Activated CD8-positive, alpha-beta T cell treated with anti-CD3 and anti-CD28 coated beads, Interleukin-2, amount 10 ng/mL, durations not matched to agents 7 days and 5 days (primary cell): Measurements from ENCODE around the gene RNF149. TPM values are rescaled to one million over a fixed set of nuclear protein-coding genes. Genes with fewer than 3 reads are reported as not detected.

Experiments used
- ATAC-seq: fragments of 150-1000 bp; cut with Tn5 transposase; one replicate; pipeline ENCODE4 v1.10.0; 2021; ENCODE audit warnings: moderate library complexity
- CTCF ChIA-PET: fragments of 350-600 bp; sonication (Branson Sonifier 250); formaldehyde crosslinking; loops from one replicate; lab custom pipeline; 2021; ENCODE audit warnings: antibody characterized with exemption; lab: Charles Lee
- POLR2A ChIA-PET: fragments of 350-600 bp; sonication (Branson Sonifier 250); formaldehyde crosslinking; loops from one replicate; lab custom pipeline; 2021; ENCODE audit warnings: antibody characterized with exemption; lab: Charles Lee
- DNase-seq: peaks from one replicate; pipeline ENCODE4 v3.0.0-alpha.2; 2020
- H3K27ac Mint-ChIP-seq: one replicate; pipeline ENCODE4 v1.8.0; 2021; ENCODE audit warnings: mild to moderate bottlenecking, mixed read lengths
- H3K27me3 Mint-ChIP-seq: one replicate; pipeline ENCODE4 v1.8.0; 2021; ENCODE audit warnings: low read depth, mixed read lengths
- H3K36me3 Mint-ChIP-seq: one replicate; pipeline ENCODE4 v1.8.0; 2021; ENCODE audit warnings: low read depth, mixed read lengths
- H3K4me1 Mint-ChIP-seq: one replicate; pipeline ENCODE4 v1.8.0; 2021; ENCODE audit warnings: low read depth, mixed read lengths
- H3K4me3 Mint-ChIP-seq: one replicate; pipeline ENCODE4 v1.8.0; 2021; ENCODE audit warnings: mild to moderate bottlenecking, mixed read lengths
- H3K9me3 Mint-ChIP-seq: one replicate; pipeline ENCODE4 v1.8.0; 2022; ENCODE audit warnings: mixed read lengths; ENCODE audit not compliant: insufficient read depth
- total RNA-seq, 2 experiments: library from RNA; stranded (reverse); gene quantifications; one replicate each; pipeline ENCODE4 v1.2.3, GENCODE V29; 2021

RNF149 gene
- total RNA-seq, 2 experiments from 2014 or later = 64.2 to 71.5 TPM

DNA sequence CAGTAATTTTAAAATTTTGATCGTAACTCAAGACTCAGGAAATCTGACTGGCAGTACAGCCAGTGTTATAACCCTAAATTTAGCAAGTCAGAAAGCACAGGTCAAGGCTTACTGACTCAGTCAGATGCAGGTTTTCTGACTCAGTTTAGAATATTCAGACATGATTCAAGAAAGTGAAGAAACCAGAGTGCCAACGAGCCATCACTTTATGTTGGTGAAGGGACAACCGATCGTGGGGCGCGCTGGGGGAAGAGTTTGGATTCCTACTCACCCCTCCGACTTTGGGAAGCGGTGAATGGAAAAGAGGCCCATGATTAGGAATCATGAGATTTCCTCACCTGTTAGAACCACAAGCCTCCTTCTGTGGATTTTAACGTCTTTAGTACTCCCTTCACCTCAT lies 998 bp downstream of the RNF149 start:
- POLR2A ChIA-PET = interaction anchor here (1.2 to 2.8 kb wide), 4 partner anchors 20 to 54 kb away, joined by 3 to 17 read pairs (median 10); partner anchors contain the start of gene CNOT11
- peak overlapping the region; percentile 94 for H3K27ac Mint-ChIP-seq

DNA sequence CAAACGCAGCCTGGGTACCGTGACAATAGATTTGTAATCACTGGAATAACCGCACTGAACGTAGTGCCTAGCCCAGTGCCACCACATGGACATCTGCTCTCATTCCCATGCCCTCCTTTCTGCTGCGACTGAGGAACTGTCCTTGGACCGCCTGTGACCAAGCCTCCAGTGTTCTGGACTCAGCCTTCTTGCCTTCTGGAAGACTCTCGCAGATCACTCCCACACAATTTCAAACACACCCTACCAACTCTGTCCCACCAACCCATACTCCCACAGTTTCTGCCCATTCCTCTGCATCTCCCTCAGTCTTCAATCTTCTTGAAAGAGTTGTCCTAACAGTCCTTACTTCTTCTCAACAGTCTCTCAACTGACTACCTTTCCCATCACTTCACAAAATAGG lies 2.1 kb downstream of the RNF149 start:
- H3K27ac Mint-ChIP-seq = peak overlapping the region; percentile 94

More for the DNA sequence above, 998 bp downstream of the RNF149 start:
- Mint-ChIP-seq H3K4me1 (peaks cover 74% of the 10 kb centered on the region), H3K9me3 (no peaks in the 10 kb centered on the region), H3K36me3 (peaks cover 40% of the 10 kb centered on the region), H3K27me3 (no peaks in the 10 kb centered on the region), H3K4me3 (peak overlapping the region; percentile 93)
- ATAC-seq (no peak), DNase-seq (no peak)
- CTCF ChIA-PET = no interaction called here

DNA sequence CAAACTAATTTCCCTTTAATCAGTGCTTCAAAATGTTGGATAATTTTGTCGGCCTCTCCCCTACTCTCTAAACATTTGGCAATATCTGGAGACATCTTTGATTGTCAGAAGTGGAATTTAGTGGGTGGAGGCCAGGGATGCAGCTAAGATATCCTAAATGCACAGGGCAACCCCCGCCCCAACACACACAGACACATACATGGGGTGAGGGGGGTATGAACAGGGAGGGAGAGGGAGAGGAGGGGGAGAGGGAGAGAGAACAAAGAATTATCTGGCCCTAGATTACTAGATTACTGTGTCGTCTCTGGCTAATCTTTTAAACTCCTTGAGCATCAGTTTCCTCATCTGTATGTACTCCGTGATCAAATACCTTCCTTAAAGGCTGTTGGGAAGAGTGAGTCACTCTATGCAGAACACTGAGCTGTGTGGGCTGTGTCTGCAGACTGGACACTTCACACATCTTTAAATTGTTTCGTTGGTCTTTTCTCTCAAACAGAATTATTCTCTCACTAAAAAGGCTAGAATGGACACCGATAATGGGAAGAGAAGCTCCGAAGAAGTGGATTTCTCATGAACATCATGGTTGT lies 2.9 kb downstream of the RNF149 start:
- peak overlapping the region; percentile 93 for H3K4me3 Mint-ChIP-seq
- CTCF ChIA-PET = interaction anchor here (0.6 kb wide), 1 partner anchor 66 kb away, joined by 3 read pairs; no protein-coding TSS in a partner anchor
- peaks cover 55% of the 10 kb centered on the region for H3K36me3 Mint-ChIP-seq
- H3K27ac Mint-ChIP-seq = peak overlapping the region; percentile 67
- no peak for ATAC-seq
- POLR2A ChIA-PET = interaction anchor here (1.8 to 2.8 kb wide), 2 partner anchors 22 to 53 kb away, joined by 16 to 17 read pairs; partner anchors contain the start of gene CNOT11
- H3K4me1 Mint-ChIP-seq = peaks cover 73% of the 10 kb centered on the region
- no peaks in the 10 kb centered on the region for H3K9me3 Mint-ChIP-seq
- H3K27me3 Mint-ChIP-seq = no peaks in the 10 kb centered on the region
- no peak for DNase-seq

More for the DNA sequence above, 2.1 kb downstream of the RNF149 start:
- no peaks in the 10 kb centered on the region for H3K9me3 Mint-ChIP-seq
- peak overlapping the region; percentile 93 for H3K4me3 Mint-ChIP-seq
- POLR2A ChIA-PET = interaction anchor here (0.7 to 2.8 kb wide), 4 partner anchors 21 to 156 kb away, joined by 3 to 17 read pairs (median 10); partner anchors contain the start of gene CNOT11
- no peaks in the 10 kb centered on the region for H3K27me3 Mint-ChIP-seq
- CTCF ChIA-PET = no interaction called here
- DNase-seq (no peak), ATAC-seq (peak; percentile 0)
- peaks cover 75% of the 10 kb centered on the region for H3K4me1 Mint-ChIP-seq
- H3K36me3 Mint-ChIP-seq = peaks cover 50% of the 10 kb centered on the region

DNA sequence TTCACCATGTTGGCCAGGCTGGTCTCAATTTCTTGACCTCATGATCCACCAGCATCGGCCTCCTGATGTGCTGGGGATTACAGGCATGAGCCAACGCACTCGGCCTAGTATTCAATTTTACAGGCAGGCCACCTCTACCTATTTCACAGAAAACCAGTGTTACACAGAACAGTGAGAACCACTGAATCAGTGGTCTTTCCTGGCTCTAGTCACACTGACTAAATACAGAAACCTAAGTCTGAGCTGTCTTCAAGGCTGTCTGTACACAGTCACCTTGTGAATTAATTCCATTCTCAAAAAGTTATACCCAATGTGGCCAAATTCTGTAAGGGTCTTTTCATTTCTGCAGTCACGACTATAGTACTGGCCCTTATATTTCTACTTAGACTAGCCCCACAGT lies 3.5 kb downstream of the RNF149 start:
- Mint-ChIP-seq H3K4me1 (peaks cover 72% of the 10 kb centered on the region), H3K9me3 (no peaks in the 10 kb centered on the region), H3K27ac (peak overlapping the region; percentile 67), H3K36me3 (peaks cover 56% of the 10 kb centered on the region), H3K27me3 (no peaks in the 10 kb centered on the region), H3K4me3 (peak overlapping the region; percentile 93)
- no peak for DNase-seq
- no peak for ATAC-seq
- ChIA-PET POLR2A (interaction anchor here (2.8 kb wide), 1 partner anchor 23 kb away, joined by 17 read pairs; no protein-coding TSS in a partner anchor), CTCF (interaction anchor here (0.6 kb wide), 1 partner anchor 65 kb away, joined by 3 read pairs; no protein-coding TSS in a partner anchor)

DNA sequence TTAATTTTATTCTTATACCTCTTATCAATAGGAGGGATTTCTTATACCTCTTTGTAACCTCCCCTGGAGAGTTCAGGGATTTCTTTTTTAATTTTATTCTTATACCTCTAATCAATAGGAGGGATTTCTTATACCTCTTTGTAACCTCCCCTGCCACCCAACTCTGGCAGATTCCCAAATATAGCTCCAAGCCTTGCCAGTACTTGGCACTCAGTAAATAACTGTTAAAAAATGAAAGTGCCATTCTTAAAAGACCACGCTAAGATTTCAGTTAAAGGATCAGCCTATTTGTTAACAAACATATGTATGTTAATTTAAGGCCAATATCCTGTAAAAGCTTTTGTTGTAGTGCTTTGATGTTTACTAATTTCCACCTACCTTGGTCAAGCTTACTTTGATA lies 4.8 kb downstream of the RNF149 start:
- Mint-ChIP-seq H3K4me1 (peaks cover 73% of the 10 kb centered on the region), H3K27ac (no peak overlapping the region), H3K36me3 (peaks cover 59% of the 10 kb centered on the region), H3K27me3 (no peaks in the 10 kb centered on the region), H3K4me3 (no peak overlapping the region), H3K9me3 (no peaks in the 10 kb centered on the region)
- ATAC-seq (no peak), DNase-seq (no peak)
- ChIA-PET CTCF (interaction anchor here (0.8 to 1.3 kb wide), 2 partner anchors 38 to 84 kb away, joined by 3 to 4 read pairs; partner anchors contain the start of gene CREG2), POLR2A (no interaction called here)

DNA sequence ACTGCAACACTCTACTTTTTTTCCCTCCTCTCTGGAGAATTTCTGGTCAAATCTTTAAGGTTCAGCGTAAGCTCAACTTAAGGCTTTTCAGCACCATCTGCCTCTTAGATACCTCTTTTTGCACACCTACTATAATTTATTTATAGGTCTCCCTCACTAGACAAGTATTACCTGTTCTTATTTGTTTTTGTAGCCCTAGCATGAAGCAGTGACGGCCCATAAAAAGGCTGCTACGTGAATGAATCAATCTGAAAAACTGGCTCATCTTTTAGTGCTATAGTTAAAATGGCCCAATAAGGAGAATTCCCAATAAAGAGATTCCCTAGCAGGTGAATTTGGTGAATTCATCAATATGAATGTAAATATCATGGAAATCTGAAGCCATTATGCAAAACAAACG lies 6.5 kb downstream of the RNF149 start:
- CTCF ChIA-PET = no interaction called here
- H3K27ac Mint-ChIP-seq = no peak overlapping the region
- peaks cover 55% of the 10 kb centered on the region for H3K36me3 Mint-ChIP-seq
- POLR2A ChIA-PET = no interaction called here
- no peak for DNase-seq
- no peaks in the 10 kb centered on the region for H3K9me3 Mint-ChIP-seq
- no peaks in the 10 kb centered on the region for H3K27me3 Mint-ChIP-seq
- no peak overlapping the region for H3K4me3 Mint-ChIP-seq
- peaks cover 83% of the 10 kb centered on the region for H3K4me1 Mint-ChIP-seq
- no peak for ATAC-seq

DNA sequence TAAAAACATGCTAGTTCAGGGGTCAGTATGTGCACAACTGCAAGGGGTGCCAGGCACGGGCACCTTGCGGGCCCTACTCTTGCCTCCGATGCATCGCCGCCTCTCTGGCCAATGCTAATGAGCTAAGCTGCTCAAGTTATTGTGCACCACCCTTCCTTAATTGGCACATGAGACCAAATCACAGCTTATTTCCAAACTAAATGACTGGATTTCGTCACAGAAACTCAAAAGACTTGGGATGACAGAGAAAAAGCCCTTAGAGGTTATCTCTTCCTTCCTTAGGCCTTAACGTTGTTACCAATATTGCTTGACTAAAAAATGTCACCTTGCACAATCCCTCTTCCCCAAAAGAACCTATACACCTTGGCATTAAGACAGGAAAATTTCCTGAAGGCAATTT lies 7.7 kb downstream of the RNF149 start:
- no peaks in the 10 kb centered on the region for H3K9me3 Mint-ChIP-seq
- H3K4me3 Mint-ChIP-seq = no peak overlapping the region
- peaks cover 77% of the 10 kb centered on the region for H3K4me1 Mint-ChIP-seq
- no peak for DNase-seq
- H3K27me3 Mint-ChIP-seq = no peaks in the 10 kb centered on the region
- POLR2A ChIA-PET = interaction anchor here (1.2 kb wide), 1 partner anchor 174 kb away, joined by 3 read pairs; the partner anchor contains the start of gene RFX8
- CTCF ChIA-PET = interaction anchor here (0.9 kb wide), 1 partner anchor 47 kb away, joined by 3 read pairs; no protein-coding TSS in a partner anchor
- no peak overlapping the region for H3K27ac Mint-ChIP-seq
- ATAC-seq = no peak
- peaks cover 49% of the 10 kb centered on the region for H3K36me3 Mint-ChIP-seq

DNA sequence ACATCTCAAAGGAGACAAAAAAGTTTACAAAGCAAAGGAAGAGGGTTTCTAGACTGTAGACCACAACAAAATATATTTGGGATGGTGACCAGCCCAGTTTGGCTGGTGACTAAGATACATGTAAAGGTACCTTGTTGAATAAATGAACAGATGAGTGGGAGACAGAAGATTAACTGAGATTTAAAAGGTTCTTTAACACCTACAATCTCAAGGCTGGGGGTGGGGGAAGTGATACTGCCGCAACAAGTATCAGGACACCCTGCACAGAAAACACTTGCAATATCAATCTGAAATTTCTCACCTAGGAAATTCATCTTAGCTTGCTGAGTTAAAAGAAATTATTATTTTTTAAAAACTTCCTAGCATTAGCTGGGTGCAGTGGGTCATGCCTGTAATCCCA lies 8.3 kb downstream of the RNF149 start:
- DNase-seq (no peak), ATAC-seq (no peak)
- H3K36me3 Mint-ChIP-seq = peaks cover 42% of the 10 kb centered on the region
- no peaks in the 10 kb centered on the region for H3K27me3 Mint-ChIP-seq
- no peak overlapping the region for H3K4me3 Mint-ChIP-seq
- POLR2A ChIA-PET = interaction anchor here (1.2 to 1.5 kb wide), 2 partner anchors 28 to 175 kb away, joined by 3 read pairs; partner anchors contain the start of gene RFX8
- CTCF ChIA-PET = interaction anchor here (0.9 to 2.1 kb wide), 3 partner anchors 26 to 47 kb away, joined by 3 to 12 read pairs (median 3); no protein-coding TSS in a partner anchor
- peaks cover 71% of the 10 kb centered on the region for H3K4me1 Mint-ChIP-seq
- H3K27ac Mint-ChIP-seq = peak overlapping the region; percentile 2
- H3K9me3 Mint-ChIP-seq = no peaks in the 10 kb centered on the region

DNA sequence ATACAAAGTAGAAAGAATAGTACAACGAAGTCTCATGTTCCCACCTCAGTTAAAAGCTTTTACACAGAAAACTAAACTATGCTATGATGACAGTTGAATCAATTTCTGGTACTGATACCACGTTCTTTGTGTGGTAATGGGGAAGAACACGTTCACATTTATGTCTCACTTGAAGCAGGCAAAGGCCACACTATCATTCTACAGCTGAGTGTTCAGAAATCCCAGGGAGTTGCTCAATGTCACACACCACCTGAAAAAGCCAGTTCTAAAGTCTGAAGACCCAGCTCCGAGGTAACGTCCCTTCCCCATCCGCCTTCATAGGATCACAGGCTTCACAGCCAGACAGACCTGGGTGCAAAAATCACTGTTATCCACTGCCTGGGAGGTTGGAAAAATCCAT lies 8.9 kb downstream of the RNF149 start:
- Mint-ChIP-seq H3K9me3 (no peaks in the 10 kb centered on the region), H3K27ac (peak overlapping the region; percentile 2), H3K4me1 (peaks cover 67% of the 10 kb centered on the region), H3K36me3 (peaks cover 40% of the 10 kb centered on the region), H3K27me3 (no peaks in the 10 kb centered on the region), H3K4me3 (no peak overlapping the region)
- CTCF ChIA-PET = interaction anchor here (0.9 to 2.1 kb wide), 2 partner anchors 25 to 42 kb away, joined by 3 to 12 read pairs; no protein-coding TSS in a partner anchor
- POLR2A ChIA-PET = interaction anchor here (1.2 to 2.3 kb wide), 3 partner anchors 9 to 175 kb away, joined by 3 to 7 read pairs (median 3); partner anchors contain the start of genes RFX8 and RNF149
- ATAC-seq (no peak), DNase-seq (no peak)

DNA sequence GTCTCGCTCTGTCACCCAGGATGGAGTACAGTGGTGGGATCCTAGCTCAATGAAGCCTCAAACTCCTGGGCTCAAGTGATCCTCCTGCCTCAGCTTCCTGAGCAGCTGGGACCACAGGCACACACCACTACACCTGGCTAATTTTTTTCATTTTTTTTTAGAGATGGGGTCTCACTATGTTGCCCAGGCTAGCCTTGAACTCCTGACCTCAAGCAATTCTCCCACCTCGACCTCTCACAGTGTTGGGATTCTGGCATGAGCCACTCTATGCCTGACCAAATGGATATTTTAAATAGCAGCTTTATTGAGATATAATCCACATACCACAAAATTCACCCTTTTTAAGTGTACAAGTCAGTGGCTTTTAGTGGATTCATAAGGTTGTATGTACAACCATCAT lies 11.1 kb downstream of the RNF149 start:
- no peak overlapping the region for H3K4me3 Mint-ChIP-seq
- POLR2A ChIA-PET = no interaction called here

DNA sequence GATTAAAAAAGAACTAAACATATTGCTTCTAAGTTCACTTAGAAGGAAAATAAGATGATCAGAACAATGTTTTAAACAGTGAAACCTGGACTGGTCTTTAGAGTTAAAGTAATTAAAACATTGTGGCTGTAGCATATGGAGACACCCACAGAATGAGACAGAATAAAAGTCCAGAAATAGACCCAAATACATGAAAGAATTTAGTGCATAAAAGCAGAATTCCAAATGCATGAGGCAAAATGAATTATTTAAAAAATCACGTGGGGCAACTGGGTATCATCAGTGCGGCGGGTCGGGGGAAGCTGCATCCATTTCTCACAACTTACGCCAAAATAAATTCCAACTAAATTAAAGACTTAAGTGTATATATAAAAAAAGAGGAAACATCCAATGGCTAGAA lies 12.1 kb downstream of the RNF149 start:
- ChIA-PET POLR2A (interaction anchor here (0.8 kb wide), 1 partner anchor 27 kb away, joined by 3 read pairs; no protein-coding TSS in a partner anchor), CTCF (no interaction called here)
- Mint-ChIP-seq H3K27ac (no peak overlapping the region), H3K27me3 (no peaks in the 10 kb centered on the region), H3K9me3 (no peaks in the 10 kb centered on the region), H3K4me1 (peaks cover 39% of the 10 kb centered on the region), H3K4me3 (no peak overlapping the region), H3K36me3 (peaks cover 40% of the 10 kb centered on the region)
- no peak for DNase-seq
- no peak for ATAC-seq

More for the DNA sequence above, 11.1 kb downstream of the RNF149 start:
- no peak for ATAC-seq
- no peaks in the 10 kb centered on the region for H3K27me3 Mint-ChIP-seq
- CTCF ChIA-PET = no interaction called here
- no peak for DNase-seq
- no peaks in the 10 kb centered on the region for H3K9me3 Mint-ChIP-seq
- H3K4me1 Mint-ChIP-seq = peaks cover 48% of the 10 kb centered on the region
- peaks cover 44% of the 10 kb centered on the region for H3K36me3 Mint-ChIP-seq
- H3K27ac Mint-ChIP-seq = no peak overlapping the region

DNA sequence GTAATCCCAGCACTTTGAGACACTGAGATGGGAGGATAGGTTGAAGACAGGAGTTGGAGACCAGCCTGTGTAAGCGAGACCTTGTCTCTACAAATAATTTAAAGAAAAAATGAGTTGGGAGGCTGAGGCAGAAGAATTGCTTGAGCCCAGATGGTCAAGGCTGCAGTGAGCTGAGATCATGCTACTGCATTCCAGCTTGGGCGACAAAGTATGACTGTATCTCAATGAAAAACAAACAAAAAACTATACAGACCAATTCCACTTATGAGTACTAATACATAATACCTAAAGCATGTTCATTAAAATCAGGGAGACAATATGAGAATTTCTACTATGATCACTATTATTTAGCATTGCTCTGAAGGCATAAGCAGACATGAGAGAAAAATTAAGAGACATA lies 12.6 kb downstream of the RNF149 start:
- no peak for DNase-seq
- H3K27me3 Mint-ChIP-seq = no peaks in the 10 kb centered on the region
- H3K4me1 Mint-ChIP-seq = peaks cover 36% of the 10 kb centered on the region
- H3K36me3 Mint-ChIP-seq = peaks cover 37% of the 10 kb centered on the region
- ChIA-PET POLR2A (interaction anchor here (0.8 kb wide), 1 partner anchor 27 kb away, joined by 3 read pairs; no protein-coding TSS in a partner anchor), CTCF (no interaction called here)
- H3K4me3 Mint-ChIP-seq = no peak overlapping the region
- H3K9me3 Mint-ChIP-seq = no peaks in the 10 kb centered on the region
- no peak for ATAC-seq
- H3K27ac Mint-ChIP-seq = no peak overlapping the region
